Lung (tissue), 12 donors: ENCODE results near the gene SERTM1. TPM values are rescaled to one million over a fixed set of nuclear protein-coding genes. Genes with fewer than 3 reads are reported as not detected.
A peak's percentile ranks its signal among the peaks of the same experiment; 100 is the strongest.

Experiments
- ATAC-seq: fragments of 200-7000 bp; cut with Tn5 transposase; one replicate; pipeline ENCODE4 v1.9.1; 2020; ENCODE audit warnings: moderate number of reproducible peaks; ENCODE audit not compliant: insufficient read depth, low FRiP score
- DNase-seq, 3 donors: peaks; one replicate each; pipeline ENCODE4 v3.0.0-alpha.2; 2013 to 2017
- H3K27ac ChIP-seq, 2 donors: one replicate each; pipeline ENCODE4 v1.5.1; 2013; ENCODE audit warnings: mild to moderate bottlenecking in 2 of 2, moderate library complexity in 2 of 2, control low read depth in 1 of 2, inconsistent platforms in 1 of 2, low read depth in 1 of 2, low read length in 1 of 2
- H3K27me3 ChIP-seq, 3 donors: one replicate each; pipeline ENCODE4 v1.5.1; 2013; ENCODE audit warnings: low read length in 2 of 3; ENCODE audit not compliant: control insufficient read depth in 3 of 3, insufficient read depth in 3 of 3
- H3K36me3 ChIP-seq, 4 donors: one replicate each; pipeline ENCODE4 v1.5.1; 2013; ENCODE audit warnings: low read length in 4 of 4, mild to moderate bottlenecking in 1 of 4, moderate library complexity in 1 of 4; ENCODE audit not compliant: control insufficient read depth in 4 of 4, insufficient read depth in 4 of 4
- H3K4me1 ChIP-seq, 5 donors: one replicate each; pipeline ENCODE4 v1.5.1; 2013; ENCODE audit warnings: low read length in 5 of 5, mild to moderate bottlenecking in 2 of 5, moderate library complexity in 1 of 5; ENCODE audit not compliant: control insufficient read depth in 5 of 5, insufficient read depth in 5 of 5
- H3K4me3 ChIP-seq: one replicate; pipeline ENCODE4 v1.5.1; 2013; ENCODE audit warnings: mild to moderate bottlenecking, control low read depth, moderate library complexity
- H3K9ac ChIP-seq, 2 donors: one replicate each; pipeline ENCODE4 v1.5.1; 2013; ENCODE audit warnings: low read length in 2 of 2, control low read depth in 1 of 2; ENCODE audit not compliant: insufficient read depth in 1 of 2
- H3K9me3 ChIP-seq, 4 donors: one replicate each; pipeline ENCODE4 v1.5.1; 2013; ENCODE audit warnings: low read length in 3 of 4, mild to moderate bottlenecking in 1 of 4, moderate library complexity in 1 of 4; ENCODE audit not compliant: control insufficient read depth in 4 of 4, insufficient read depth in 3 of 4
- WGBS, 2 donors: extraction: QIAGEN DNeasy Blood & Tissue Kit; methylation state at CpG; one replicate each; pipeline ENCODE4 v1.1.7; 2013; 5-methylcytosine and 5-hydroxymethylcytosine counted together
- polyA plus RNA-seq, 2 donors: library from polyadenylated mRNA; stranded (reverse); fragments of 200-250 nt; gene quantifications; one replicate each; pipeline ENCODE4 v1.2.1, GENCODE V29; 2013
- total RNA-seq, 2 donors: library from RNA; depleted of rRNA in 1 of 2; stranded (reverse); fragments of >200 nt in 1 of 2; gene quantifications; one replicate each; pipeline ENCODE4 v1.2.1, GENCODE V29; 2014 to 2021
- TF ChIP-seq, protein P1 (sequence below): IDR thresholded peaks from 2 replicates; pipeline ENCODE4 v1.5.1; 2012; ENCODE audit warnings: mild to moderate bottlenecking; ENCODE audit errors: control extremely low read depth, extremely low read depth
- donor health status: control.
- donor health status: control.
- donor health status: Bipolar disorder and iron deficiency.
- donor health status: healthy.
- donor health status: DM: yes; HTN: yes; CAD: no.

The SERTM1 gene
- total and polyA plus RNA-seq, 4 donors = 0.37 to 2.5 (median 0.66) TPM

DNA sequence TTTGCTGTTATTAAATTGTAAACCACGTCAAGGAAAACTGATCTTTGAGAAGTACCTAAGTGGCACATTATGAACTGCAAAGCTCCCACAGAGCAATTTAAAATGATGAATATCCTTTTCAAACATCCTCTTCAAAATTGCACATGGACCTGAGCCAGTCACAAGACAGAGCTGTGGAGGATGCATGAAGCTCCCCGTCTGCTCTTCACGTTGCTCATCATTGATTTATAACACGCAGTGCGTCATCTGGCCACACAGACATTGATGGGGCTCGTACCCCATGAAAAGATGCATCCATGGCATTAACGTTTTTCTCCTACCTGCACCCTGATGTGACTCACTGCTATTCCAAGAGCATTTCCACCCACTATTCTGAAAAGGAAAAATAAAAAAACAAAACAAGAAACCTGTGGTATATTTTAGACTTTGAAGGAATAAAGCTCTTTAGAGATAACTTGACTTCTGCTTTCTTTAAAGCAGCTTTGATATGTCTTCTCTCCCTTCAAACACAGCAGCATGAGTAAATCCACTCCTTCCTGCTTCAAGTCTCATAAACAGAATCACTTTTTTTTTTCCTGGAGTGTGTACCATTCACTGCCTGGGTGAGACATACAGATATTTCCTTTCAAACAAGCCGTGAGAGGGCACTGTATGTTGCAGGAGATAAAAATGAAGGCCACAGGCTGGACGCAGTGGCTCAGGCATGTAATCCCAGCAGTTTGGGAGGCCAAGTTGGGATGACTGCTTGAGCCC is 7.2 kb upstream of the SERTM1 start:
- H3K4me1 ChIP-seq = no peaks in the 10 kb centered on the region
- H3K9ac ChIP-seq = no peak overlapping the region
- ATAC-seq (no peak), DNase-seq (peak in 1 of 3 donors; percentile 7)
- peaks cover 0 to 5% (median 0%) of the 10 kb centered on the region in 4 donors for H3K9me3 ChIP-seq
- peaks cover 0 to 7% (median 3%) of the 10 kb centered on the region in 3 donors for H3K27me3 ChIP-seq
- H3K4me3 ChIP-seq = no peak overlapping the region
- 56 to 58% methylated on average over 9 of the region's 9 CpGs for WGBS, 2 donors
- TF ChIP-seq, protein P1, sequence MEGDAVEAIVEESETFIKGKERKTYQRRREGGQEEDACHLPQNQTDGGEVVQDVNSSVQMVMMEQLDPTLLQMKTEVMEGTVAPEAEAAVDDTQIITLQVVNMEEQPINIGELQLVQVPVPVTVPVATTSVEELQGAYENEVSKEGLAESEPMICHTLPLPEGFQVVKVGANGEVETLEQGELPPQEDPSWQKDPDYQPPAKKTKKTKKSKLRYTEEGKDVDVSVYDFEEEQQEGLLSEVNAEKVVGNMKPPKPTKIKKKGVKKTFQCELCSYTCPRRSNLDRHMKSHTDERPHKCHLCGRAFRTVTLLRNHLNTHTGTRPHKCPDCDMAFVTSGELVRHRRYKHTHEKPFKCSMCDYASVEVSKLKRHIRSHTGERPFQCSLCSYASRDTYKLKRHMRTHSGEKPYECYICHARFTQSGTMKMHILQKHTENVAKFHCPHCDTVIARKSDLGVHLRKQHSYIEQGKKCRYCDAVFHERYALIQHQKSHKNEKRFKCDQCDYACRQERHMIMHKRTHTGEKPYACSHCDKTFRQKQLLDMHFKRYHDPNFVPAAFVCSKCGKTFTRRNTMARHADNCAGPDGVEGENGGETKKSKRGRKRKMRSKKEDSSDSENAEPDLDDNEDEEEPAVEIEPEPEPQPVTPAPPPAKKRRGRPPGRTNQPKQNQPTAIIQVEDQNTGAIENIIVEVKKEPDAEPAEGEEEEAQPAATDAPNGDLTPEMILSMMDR = no peak
- no peaks in the 10 kb centered on the region for H3K36me3 ChIP-seq
- H3K27ac ChIP-seq = no peak overlapping the region

DNA sequence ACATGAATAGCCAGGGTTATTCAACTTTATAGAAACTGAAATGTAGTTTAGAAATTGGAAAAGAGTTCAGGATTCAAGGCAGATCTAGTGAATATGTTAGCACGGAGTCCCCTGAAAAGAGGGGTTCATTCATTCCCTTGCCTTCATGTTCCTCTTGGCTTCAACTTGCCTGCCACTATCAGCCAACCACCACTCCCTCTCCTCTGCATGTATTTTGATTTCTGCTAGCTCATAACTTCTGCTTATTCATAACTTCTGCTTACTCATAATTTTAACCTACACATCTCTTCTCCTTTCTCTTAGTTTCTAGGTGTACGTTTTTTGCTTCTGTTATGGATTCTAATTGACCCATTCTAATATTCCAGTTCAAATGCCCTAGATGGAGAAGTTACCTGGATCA is 5.5 kb upstream of the SERTM1 start:
- H3K36me3 ChIP-seq = no peaks in the 10 kb centered on the region
- 48 to 76% methylated on average over 2 of the region's 2 CpGs for WGBS, 2 donors
- TF ChIP-seq, protein P1 = no peak
- H3K27ac ChIP-seq = no peak overlapping the region
- ATAC-seq = no peak
- H3K4me3 ChIP-seq = no peak overlapping the region
- H3K27me3 ChIP-seq = peaks cover 0 to 19% (median 15%) of the 10 kb centered on the region in 3 donors
- peaks cover 0 to 5% (median 0%) of the 10 kb centered on the region in 4 donors for H3K9me3 ChIP-seq
- H3K9ac ChIP-seq = no peak overlapping the region
- no peak for DNase-seq
- H3K4me1 ChIP-seq = no peaks in the 10 kb centered on the region

DNA sequence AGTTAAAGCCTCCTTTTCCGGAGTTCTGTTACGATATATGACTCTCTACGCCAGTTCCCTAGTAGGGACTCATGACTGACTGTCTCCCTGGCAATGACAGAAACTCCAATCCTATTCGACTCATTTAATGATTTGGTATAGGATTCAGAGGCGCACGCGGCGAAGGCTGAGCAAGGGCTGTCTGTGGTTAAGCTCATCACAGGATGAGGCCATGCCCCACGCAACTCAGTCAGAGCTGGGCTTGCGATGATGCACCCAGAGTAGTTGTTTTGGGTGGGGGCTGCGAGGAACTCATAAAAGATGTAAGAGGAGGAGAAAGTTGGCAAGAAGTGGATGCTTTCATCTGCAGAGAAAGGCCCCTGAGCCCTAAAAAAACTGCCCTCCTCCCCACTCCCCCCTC is 468 bp upstream of the SERTM1 start:
- TF ChIP-seq, protein P1 = no peak
- ATAC-seq (no peak), DNase-seq (no peak)
- no peak overlapping the region for H3K27ac ChIP-seq
- H3K9me3 ChIP-seq = peaks cover 0 to 4% (median 0%) of the 10 kb centered on the region in 4 donors
- H3K4me3 ChIP-seq = no peak overlapping the region
- peaks cover 4 to 44% (median 38%) of the 10 kb centered on the region in 3 donors for H3K27me3 ChIP-seq
- peaks cover 0 to 4% (median 0%) of the 10 kb centered on the region in 5 donors for H3K4me1 ChIP-seq
- 53 to 58% methylated on average over 11 of the region's 11 CpGs for WGBS, 2 donors
- H3K36me3 ChIP-seq = no peaks in the 10 kb centered on the region
- no peak overlapping the region for H3K9ac ChIP-seq
